A549 (cell line): ENCODE measurements around the gene AMPD3.

Experiments
- HDAC2 ChIP-seq: fragments of 200-600 bp; sonication (generic); IDR thresholded peaks from 2 replicates; pipeline ENCODE4 v1.6.1; 2016
- KDM1A ChIP-seq: fragments of 200-600 bp; sonication (generic); IDR thresholded peaks from 2 replicates; pipeline ENCODE4 v1.6.1; 2016; ENCODE audit warnings: low read depth, mild to moderate bottlenecking
- MAZ ChIP-seq: fragments of 150-350 bp; IDR thresholded peaks from 2 replicates; pipeline ENCODE4 v1.6.1; 2014; ENCODE audit warnings: antibody characterized with exemption, low read depth, low read length, borderline replicate concordance
- NR3C1 ChIP-seq: fragments of >200 bp; sonication (Bioruptor Twin); formaldehyde crosslinking; IDR thresholded peaks from 3 replicates; pipeline ENCODE4 v1.6.1; 2017
- PHF8 ChIP-seq: fragments of 200-600 bp; sonication (generic); IDR thresholded peaks from 2 replicates; pipeline ENCODE4 v1.6.1; 2016; ENCODE audit warnings: low read depth, mild to moderate bottlenecking, antibody characterized with exemption, moderate library complexity, borderline replicate concordance
- TF ChIP-seq, protein P1 (sequence below): fragments of 450-650 bp; IDR thresholded peaks from 2 replicates; pipeline ENCODE4 v1.6.1; 2014; ENCODE audit warnings: antibody characterized with exemption
- TF ChIP-seq, protein P2 (sequence below): fragments of 150-350 bp; IDR thresholded peaks from 2 replicates; pipeline ENCODE4 v1.6.1; 2014; ENCODE audit warnings: low read depth, mild to moderate bottlenecking, low read length
- TF ChIP-seq, protein P3 (sequence below): fragments of >200 bp; sonication (Bioruptor Twin); formaldehyde crosslinking; IDR thresholded peaks from 3 replicates; pipeline ENCODE4 v1.5.1; 2016
- TF ChIP-seq, protein P4 (sequence below): IDR thresholded peaks from 2 replicates; pipeline ENCODE4 v1.6.1; 2012

DNA sequence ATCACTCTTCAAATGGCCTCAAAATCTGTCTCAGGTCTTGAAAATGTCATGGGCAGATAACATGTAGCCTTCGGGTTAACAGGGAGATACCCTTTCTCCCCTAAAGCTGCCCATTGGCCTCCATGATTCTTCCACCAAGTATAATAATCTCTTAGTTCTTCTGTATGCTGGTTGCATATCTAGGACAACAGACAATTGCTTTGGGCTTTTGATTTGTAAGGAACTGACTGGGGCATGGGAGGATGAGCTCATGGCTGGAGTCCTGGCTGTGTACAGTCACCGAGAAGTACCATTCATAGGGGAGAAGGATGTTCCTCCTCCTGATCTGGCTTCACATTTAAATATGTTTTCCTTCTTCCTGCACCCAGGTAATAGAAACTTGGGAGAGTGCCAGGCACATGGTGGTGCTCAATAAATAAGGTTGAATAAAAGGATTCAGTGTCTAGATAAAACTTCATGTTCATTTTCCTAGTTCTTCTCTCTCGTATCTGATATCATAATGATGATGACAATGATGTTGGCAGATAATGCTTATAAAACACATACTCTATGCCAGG is 2.8 kb upstream of the AMPD3 start:
- TF ChIP-seq, protein P1, sequence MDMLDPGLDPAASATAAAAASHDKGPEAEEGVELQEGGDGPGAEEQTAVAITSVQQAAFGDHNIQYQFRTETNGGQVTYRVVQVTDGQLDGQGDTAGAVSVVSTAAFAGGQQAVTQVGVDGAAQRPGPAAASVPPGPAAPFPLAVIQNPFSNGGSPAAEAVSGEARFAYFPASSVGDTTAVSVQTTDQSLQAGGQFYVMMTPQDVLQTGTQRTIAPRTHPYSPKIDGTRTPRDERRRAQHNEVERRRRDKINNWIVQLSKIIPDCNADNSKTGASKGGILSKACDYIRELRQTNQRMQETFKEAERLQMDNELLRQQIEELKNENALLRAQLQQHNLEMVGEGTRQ = no peak
- TF ChIP-seq PHF8 = no peak
- no peak for TF ChIP-seq KDM1A
- TF ChIP-seq, protein P2, sequence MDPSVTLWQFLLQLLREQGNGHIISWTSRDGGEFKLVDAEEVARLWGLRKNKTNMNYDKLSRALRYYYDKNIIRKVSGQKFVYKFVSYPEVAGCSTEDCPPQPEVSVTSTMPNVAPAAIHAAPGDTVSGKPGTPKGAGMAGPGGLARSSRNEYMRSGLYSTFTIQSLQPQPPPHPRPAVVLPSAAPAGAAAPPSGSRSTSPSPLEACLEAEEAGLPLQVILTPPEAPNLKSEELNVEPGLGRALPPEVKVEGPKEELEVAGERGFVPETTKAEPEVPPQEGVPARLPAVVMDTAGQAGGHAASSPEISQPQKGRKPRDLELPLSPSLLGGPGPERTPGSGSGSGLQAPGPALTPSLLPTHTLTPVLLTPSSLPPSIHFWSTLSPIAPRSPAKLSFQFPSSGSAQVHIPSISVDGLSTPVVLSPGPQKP = no peak
- TF ChIP-seq, protein P3, sequence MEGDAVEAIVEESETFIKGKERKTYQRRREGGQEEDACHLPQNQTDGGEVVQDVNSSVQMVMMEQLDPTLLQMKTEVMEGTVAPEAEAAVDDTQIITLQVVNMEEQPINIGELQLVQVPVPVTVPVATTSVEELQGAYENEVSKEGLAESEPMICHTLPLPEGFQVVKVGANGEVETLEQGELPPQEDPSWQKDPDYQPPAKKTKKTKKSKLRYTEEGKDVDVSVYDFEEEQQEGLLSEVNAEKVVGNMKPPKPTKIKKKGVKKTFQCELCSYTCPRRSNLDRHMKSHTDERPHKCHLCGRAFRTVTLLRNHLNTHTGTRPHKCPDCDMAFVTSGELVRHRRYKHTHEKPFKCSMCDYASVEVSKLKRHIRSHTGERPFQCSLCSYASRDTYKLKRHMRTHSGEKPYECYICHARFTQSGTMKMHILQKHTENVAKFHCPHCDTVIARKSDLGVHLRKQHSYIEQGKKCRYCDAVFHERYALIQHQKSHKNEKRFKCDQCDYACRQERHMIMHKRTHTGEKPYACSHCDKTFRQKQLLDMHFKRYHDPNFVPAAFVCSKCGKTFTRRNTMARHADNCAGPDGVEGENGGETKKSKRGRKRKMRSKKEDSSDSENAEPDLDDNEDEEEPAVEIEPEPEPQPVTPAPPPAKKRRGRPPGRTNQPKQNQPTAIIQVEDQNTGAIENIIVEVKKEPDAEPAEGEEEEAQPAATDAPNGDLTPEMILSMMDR = no peak
- TF ChIP-seq NR3C1 = no peak
- TF ChIP-seq, protein P4, sequence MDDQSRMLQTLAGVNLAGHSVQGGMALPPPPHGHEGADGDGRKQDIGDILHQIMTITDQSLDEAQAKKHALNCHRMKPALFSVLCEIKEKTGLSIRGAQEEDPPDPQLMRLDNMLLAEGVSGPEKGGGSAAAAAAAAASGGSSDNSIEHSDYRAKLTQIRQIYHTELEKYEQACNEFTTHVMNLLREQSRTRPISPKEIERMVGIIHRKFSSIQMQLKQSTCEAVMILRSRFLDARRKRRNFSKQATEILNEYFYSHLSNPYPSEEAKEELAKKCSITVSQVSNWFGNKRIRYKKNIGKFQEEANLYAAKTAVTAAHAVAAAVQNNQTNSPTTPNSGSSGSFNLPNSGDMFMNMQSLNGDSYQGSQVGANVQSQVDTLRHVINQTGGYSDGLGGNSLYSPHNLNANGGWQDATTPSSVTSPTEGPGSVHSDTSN = no peak
- TF ChIP-seq HDAC2 = no peak
- TF ChIP-seq MAZ = no peak
